ENCODE data around the gene MAPK12. TPM values are rescaled to one million over a fixed set of nuclear protein-coding genes. Genes with fewer than 3 reads are reported as not detected.
A peak's percentile ranks its signal among the peaks of the same experiment; 100 is the strongest.

Gene MAPK12
- total and polyA plus RNA-seq, 4 donors: 13.2 to 57.6 (median 25.4) TPM

DNA sequence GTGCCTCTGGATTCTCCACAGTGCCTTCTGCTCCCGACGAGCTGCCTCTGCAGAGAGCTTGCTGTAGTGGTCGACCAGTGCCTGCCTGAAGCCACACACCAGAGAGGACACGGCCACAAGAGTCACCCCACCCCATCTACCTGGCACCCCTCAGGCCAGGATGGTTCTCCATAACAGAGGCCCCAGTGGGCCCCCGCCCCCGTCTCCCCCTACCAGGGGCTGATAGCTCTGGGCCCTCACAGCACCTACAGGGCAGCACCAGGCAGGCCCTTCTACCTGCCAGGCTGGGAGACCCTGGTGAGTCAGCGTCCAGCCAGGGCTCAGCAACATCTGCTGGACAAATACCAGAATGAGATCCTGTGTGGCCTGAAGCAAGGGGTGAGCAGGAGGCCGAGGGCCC is 39.0 kb downstream of the MAPK12 start:
- no peaks in the 10 kb centered on the region for H3K9me3 ChIP-seq (ENCODE audit: control insufficient read depth, insufficient read depth, low read length)
- H3K27me3 ChIP-seq (ENCODE audit: control insufficient read depth, insufficient read depth, low read length): no peaks in the 10 kb centered on the region
- no peak for DNase-seq (ENCODE audit: low read depth in 4 of 6, low spot score in 6 of 6)
- H3K27ac ChIP-seq (ENCODE audit: low read depth, low read length): no peak overlapping the region
- no peak overlapping the region for H3K4me3 ChIP-seq (ENCODE audit: low read depth, low read length)
- WGBS (ENCODE audit: insufficient coverage): 94% methylated on average over 8 of the region's 8 CpGs
- peaks cover 99% of the 10 kb centered on the region for H3K36me3 ChIP-seq (ENCODE audit: control insufficient read depth, insufficient read depth, low read length)
- peaks cover 20% of the 10 kb centered on the region for H3K4me1 ChIP-seq (ENCODE audit: control insufficient read depth, insufficient read depth, low read length)

DNA sequence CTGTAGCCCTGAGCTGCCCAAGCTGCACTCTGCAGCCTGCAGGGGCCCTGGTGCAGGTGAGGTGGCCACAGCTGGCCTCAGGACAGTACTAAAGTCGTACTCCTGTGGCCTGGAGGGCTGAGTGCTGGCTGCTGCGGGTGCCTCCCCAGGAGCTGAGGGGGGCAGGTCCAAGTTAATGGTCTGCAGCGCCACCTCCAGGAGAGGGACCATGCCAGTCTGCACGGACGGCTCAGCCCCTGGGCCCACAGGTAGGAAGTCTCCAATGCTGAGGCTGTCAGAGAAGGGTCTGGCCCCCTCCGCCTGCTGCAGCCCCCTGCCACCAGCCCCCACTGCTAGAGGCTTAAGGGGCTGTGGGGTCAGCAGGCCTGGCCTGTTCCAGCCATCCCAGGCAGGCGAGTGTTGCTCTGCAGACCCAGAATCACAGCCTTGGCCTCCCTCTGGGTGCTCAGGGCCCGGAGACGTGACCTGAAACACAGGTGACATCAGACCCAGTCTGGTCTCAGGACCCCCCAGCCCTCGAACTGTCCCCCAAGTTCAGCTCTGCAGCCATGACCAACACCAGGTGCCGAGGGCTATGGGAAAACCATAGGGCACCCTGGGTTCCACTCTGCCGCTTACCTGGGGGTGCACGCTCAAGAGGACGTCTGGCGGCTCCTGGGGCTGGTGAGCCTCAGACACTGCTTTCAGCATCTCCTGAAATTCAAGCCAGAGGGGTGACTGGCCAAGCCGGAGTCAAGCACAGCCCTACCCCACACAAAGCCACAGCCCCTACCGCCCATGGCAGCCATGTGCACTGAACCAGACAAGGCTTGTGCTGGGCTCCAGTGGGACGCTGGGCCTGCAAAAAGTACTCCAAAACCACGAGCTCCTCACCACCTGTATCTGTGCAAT is 39.8 kb downstream of the MAPK12 start:
- 93% methylated on average over 19 of the region's 19 CpGs for WGBS (ENCODE audit: insufficient coverage)
- Histone ChIP-seq H3K4me1 (ENCODE audit: control insufficient read depth, insufficient read depth, low read length) (peaks cover 20% of the 10 kb centered on the region), H3K9me3 (ENCODE audit: control insufficient read depth, insufficient read depth, low read length) (no peaks in the 10 kb centered on the region), H3K27ac (ENCODE audit: low read depth, low read length) (no peak overlapping the region), H3K36me3 (ENCODE audit: control insufficient read depth, insufficient read depth, low read length) (peaks cover 99% of the 10 kb centered on the region), H3K4me3 (ENCODE audit: low read depth, low read length) (no peak overlapping the region), H3K27me3 (ENCODE audit: control insufficient read depth, insufficient read depth, low read length) (no peaks in the 10 kb centered on the region)
- DNase-seq (ENCODE audit: low read depth in 4 of 6, low spot score in 6 of 6): no peak

DNA sequence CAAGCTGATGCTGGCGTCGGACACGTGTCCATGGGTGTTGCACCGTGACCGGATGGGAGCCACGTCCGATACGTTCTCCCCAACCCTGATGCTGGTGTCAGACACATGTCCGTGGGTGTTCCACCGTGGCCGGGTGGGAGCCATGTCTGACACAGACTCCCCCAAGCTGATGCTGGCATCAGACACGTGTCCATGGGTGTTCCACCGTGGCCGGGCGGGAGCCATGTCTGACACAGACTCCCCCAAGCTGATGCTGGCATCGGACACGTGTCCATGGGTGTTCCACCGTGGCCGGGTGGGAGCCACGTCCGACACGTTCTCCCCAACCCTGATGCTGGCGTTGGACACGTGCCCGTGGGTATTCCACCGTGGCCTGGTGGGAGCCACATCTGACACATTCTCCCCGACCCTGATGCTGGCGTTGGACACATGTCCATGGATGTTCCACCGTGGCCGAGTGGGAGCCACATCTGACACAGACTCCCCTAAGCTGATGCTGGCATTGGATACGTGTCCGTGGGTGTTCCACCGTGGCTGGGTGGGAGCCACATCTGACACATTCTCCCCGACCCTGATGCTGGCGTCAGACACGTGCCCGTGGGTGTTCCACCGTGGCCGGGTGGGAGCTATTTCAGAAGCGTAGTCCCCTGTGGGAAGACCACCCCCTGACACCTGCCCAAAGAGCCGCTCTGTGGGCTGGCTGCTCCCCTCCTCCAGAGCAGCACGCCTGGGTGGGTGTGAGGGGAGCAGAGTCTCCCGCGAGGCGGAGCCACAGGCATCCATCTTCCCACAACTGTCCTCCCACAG is 40.7 kb downstream of the MAPK12 start:
- Histone ChIP-seq H3K9me3 (ENCODE audit: control insufficient read depth, insufficient read depth, low read length) (no peaks in the 10 kb centered on the region), H3K4me1 (ENCODE audit: control insufficient read depth, insufficient read depth, low read length) (peaks cover 20% of the 10 kb centered on the region), H3K27me3 (ENCODE audit: control insufficient read depth, insufficient read depth, low read length) (no peaks in the 10 kb centered on the region), H3K36me3 (ENCODE audit: control insufficient read depth, insufficient read depth, low read length) (peaks cover 99% of the 10 kb centered on the region), H3K4me3 (ENCODE audit: low read depth, low read length) (no peak overlapping the region), H3K27ac (ENCODE audit: low read depth, low read length) (no peak overlapping the region)
- DNase-seq (ENCODE audit: low read depth in 4 of 6, low spot score in 6 of 6): no peak
- WGBS (ENCODE audit: insufficient coverage): 97% methylated on average over 35 of the region's 45 CpGs

DNA sequence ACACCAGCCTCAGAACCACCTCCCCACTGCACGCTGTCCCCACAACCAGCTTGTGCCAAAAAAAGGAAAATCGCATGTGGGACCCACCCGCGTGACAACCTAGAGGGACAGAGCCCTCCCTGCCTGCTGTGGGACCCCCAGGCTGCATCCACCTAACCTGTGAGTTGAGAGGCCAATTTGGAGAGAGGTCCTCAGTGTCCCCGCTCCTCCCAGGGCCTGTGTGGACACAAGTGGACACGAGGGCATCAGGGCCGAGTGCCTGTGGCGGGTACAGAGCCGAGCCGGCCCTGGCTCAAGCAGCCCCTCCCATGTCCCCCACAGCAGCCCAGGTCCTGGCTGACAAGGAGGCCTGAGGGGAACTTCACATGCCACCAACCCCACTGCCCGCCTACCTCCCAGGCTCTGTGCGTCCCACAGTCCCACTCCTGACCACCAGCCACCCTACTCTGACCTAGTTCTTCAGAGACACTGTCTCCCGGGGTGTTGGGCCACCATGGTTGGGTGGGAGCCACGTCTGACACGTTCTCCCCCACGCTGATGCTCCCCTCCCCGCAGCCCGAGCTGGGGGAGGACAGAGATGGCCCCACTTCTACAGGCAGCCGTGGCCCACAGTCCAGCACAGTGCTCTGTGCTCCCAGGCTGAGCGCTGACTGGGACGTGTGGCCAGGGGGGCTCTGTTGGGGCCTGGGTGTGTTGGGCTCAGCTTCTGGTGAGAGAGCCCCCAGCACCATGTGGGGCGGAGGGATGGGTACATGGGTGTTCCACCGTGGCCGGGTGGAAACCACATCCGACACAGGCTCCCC is 41.5 kb downstream of the MAPK12 start:
- Histone ChIP-seq H3K27me3 (ENCODE audit: control insufficient read depth, insufficient read depth, low read length) (no peaks in the 10 kb centered on the region), H3K9me3 (ENCODE audit: control insufficient read depth, insufficient read depth, low read length) (no peaks in the 10 kb centered on the region), H3K4me3 (ENCODE audit: low read depth, low read length) (no peak overlapping the region), H3K27ac (ENCODE audit: low read depth, low read length) (no peak overlapping the region), H3K36me3 (ENCODE audit: control insufficient read depth, insufficient read depth, low read length) (peaks cover 99% of the 10 kb centered on the region), H3K4me1 (ENCODE audit: control insufficient read depth, insufficient read depth, low read length) (peaks cover 20% of the 10 kb centered on the region)
- WGBS (ENCODE audit: insufficient coverage): 84% methylated on average over 24 of the region's 25 CpGs
- DNase-seq (ENCODE audit: low read depth in 4 of 6, low spot score in 6 of 6): no peak

DNA sequence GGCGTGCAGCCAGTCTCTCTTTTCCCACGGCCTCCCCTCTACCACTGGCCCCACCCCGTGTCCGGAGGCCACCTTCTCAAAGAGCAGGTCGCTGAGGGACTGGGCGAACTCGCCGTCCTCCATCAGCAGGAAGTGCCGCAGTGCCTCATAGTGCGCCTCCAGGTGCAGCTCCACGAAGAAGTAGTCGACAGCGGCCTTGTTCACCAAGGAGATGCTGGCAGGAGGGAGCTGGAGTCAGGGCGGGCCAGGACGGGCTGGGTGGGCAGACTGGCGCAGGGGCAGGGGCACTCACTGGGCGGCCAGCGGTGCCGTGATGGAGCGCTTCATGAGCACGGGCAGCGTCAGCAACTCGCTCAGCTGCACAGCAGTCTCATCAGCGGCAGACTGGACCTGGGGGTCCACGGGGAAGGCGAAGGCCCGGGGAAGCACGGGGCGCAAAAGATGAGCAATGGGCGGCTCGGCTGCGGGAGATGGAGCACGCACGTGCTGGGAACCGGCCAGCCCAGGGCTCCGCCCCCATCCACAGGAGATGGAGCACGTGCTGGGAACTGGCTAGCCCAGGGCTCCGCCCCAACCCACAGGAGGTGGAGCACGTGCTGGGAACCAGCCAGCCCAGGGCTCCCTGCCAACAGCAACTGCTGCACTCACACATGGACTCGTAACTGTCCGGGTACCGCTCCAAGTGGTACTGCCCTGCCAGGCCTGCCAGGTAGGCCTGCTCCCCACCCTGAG is 42.3 kb downstream of the MAPK12 start:
- WGBS (ENCODE audit: insufficient coverage): 54% methylated on average over 42 of the region's 42 CpGs
- no peaks in the 10 kb centered on the region for H3K9me3 ChIP-seq (ENCODE audit: control insufficient read depth, insufficient read depth, low read length)
- H3K27me3 ChIP-seq (ENCODE audit: control insufficient read depth, insufficient read depth, low read length): no peaks in the 10 kb centered on the region
- H3K4me3 ChIP-seq (ENCODE audit: low read depth, low read length): no peak overlapping the region
- peaks cover 98% of the 10 kb centered on the region for H3K36me3 ChIP-seq (ENCODE audit: control insufficient read depth, insufficient read depth, low read length)
- no peak overlapping the region for H3K27ac ChIP-seq (ENCODE audit: low read depth, low read length)
- DNase-seq (ENCODE audit: low read depth in 4 of 6, low spot score in 6 of 6): peak in 2 of 6 donors; percentile 74 to 86
- H3K4me1 ChIP-seq (ENCODE audit: control insufficient read depth, insufficient read depth, low read length): peaks cover 20% of the 10 kb centered on the region

DNA sequence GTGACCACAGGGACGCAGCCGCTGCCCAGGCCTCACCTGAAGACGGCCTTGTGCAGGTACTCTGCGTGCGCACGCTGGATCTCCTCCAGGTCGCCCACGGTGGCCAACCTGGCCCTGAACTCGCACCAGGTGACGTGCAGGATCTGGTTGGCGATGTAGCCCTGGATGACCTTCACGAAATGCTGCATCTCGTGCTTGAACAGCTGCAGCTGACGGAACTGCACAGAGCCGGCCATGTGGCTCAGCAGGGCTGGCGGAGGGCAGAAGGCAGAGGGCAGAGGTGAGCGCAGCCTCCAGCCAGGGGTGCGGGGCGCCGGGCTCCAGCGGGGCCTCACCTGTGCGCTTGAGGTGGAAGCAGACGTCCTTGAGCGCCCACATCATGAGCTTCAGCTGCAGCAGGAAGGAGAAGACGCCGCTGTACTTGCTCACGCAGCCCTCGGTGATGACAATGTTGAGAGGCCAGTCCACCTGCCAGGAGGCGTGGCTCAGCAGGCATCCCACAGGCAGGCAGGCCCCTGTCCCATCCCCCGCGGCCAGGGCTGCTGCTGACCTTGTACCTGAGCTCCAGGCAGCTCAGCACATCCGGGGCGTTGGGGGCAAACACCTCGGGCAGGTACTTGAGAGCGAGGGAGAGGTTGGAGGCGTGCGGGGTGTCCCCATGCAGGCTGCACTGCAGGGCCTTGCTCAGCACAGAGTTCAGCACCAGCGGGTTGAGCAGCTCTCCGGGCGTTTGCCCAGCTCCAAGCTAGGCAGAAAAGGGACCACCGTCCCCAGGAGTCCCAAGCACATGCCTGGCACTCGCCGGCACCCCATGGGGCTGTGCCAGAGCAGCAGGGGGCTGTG is 43.1 kb downstream of the MAPK12 start:
- Histone ChIP-seq H3K27me3 (ENCODE audit: control insufficient read depth, insufficient read depth, low read length) (no peaks in the 10 kb centered on the region), H3K4me1 (ENCODE audit: control insufficient read depth, insufficient read depth, low read length) (peaks cover 20% of the 10 kb centered on the region), H3K36me3 (ENCODE audit: control insufficient read depth, insufficient read depth, low read length) (peaks cover 99% of the 10 kb centered on the region), H3K27ac (ENCODE audit: low read depth, low read length) (no peak overlapping the region), H3K4me3 (ENCODE audit: low read depth, low read length) (no peak overlapping the region), H3K9me3 (ENCODE audit: control insufficient read depth, insufficient read depth, low read length) (no peaks in the 10 kb centered on the region)
- no peak for DNase-seq (ENCODE audit: low read depth in 4 of 6, low spot score in 6 of 6)
- 83% methylated on average over 43 of the region's 43 CpGs for WGBS (ENCODE audit: insufficient coverage)

DNA sequence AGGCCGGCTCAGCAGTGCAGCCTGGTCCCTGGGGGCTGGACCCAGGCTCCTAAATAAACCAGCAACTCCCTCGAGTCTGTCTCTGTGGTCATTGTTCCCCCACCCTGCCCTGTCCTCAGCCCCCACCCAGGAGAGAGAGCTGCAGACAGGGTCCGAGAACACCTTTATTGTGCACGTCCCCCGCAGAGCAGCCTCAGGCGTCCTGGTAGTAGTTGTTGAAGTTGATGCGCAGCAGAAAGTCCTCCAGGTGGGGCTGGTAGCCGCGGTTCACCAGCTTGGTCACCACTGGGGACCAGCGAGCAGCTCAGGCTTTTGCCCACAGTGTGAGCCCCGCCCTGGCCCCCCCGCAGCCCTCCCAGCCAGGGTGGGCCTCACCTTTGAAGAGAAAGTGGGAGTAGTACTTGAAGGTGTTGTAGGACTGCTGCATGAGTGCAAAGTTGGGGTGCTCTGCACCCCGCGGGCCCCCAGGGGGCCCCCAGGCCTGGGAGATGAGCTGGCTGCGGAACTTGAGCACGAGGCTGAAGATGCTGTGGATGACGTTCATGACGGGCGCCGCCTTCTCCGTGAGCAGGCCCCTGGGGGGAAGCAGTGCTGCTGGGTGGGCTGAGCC is 43.8 kb downstream of the MAPK12 start:
- Histone ChIP-seq H3K27me3 (ENCODE audit: control insufficient read depth, insufficient read depth, low read length) (no peaks in the 10 kb centered on the region), H3K4me3 (ENCODE audit: low read depth, low read length) (no peak overlapping the region), H3K4me1 (ENCODE audit: control insufficient read depth, insufficient read depth, low read length) (peaks cover 20% of the 10 kb centered on the region), H3K9me3 (ENCODE audit: control insufficient read depth, insufficient read depth, low read length) (no peaks in the 10 kb centered on the region), H3K36me3 (ENCODE audit: control insufficient read depth, insufficient read depth, low read length) (peaks cover 99% of the 10 kb centered on the region), H3K27ac (ENCODE audit: low read depth, low read length) (no peak overlapping the region)
- WGBS (ENCODE audit: insufficient coverage): 91% methylated on average over 20 of the region's 21 CpGs
- no peak for DNase-seq (ENCODE audit: low read depth in 4 of 6, low spot score in 6 of 6)
